NCI-H2107 treated with DMSO at 0.1 percent for 48 hours (cell line): ENCODE measurements around the gene DNAJC8.
A peak's percentile ranks its signal among the peaks of the same experiment; 100 is the strongest.

Experiments used
- DNase-seq: peaks from one replicate; lab custom pipeline; 2025; ENCODE audit not compliant: unreplicated experiment; lab: John Stamatoyannopoulos, UW

The DNAJC8 gene, protein sequence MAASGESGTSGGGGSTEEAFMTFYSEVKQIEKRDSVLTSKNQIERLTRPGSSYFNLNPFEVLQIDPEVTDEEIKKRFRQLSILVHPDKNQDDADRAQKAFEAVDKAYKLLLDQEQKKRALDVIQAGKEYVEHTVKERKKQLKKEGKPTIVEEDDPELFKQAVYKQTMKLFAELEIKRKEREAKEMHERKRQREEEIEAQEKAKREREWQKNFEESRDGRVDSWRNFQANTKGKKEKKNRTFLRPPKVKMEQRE

GRCh38 chr1:28232558-28233263, at the start of gene DNAJC8:
Gene DNAJC8 (minus strand): TSS chr1:28233029. CDS start chr1:28232998, 31 bp downstream.
- peak; percentile 74 for DNase-seq

- DNase-seq: no peak
These were observed 49.0 kb upstream of the DNAJC8 start for GRCh38 chr1:28281608-28282425.

DNA sequence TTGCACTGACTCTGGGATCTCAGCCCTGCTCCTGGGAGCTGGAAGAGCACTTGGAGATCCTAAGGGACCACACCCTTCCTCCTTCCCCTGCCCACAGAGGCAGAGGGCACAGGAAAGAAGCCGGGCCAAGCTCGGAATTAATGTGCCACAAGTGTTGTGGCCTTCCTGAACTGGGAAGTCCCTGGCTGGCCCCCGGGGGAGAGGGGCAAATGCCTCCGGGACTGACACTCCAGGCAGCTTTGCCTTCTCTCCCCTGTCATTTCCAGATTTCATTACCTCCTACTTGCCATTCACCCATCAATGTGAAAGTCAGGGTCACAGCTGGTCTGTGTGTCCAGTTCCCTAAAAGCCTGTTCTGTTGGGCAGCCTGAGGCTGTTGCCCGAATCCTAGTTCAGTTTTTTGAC, 48.1 kb upstream of the DNAJC8 start:
- no peak for DNase-seq

DNA sequence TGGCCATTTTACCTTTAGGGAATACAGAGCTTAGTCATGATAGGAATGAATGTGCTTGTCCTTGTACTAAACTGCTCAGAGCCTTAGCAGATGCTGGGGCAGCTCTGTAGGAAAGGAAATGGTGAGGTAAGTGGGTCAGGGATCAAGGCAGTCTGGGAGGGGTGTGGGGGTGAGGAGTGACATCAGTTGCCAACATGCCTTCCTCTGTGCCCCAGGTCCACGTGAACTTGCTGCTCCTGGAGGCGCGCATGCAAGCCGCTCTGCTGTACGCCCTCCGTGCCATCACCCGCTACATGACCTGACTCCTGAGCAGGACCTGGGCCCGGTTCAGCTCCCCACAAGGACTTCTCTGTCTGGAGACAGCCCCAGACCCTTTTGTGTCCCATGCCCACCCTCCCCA, 47.7 kb upstream of the DNAJC8 start:
- no peak for DNase-seq

DNA sequence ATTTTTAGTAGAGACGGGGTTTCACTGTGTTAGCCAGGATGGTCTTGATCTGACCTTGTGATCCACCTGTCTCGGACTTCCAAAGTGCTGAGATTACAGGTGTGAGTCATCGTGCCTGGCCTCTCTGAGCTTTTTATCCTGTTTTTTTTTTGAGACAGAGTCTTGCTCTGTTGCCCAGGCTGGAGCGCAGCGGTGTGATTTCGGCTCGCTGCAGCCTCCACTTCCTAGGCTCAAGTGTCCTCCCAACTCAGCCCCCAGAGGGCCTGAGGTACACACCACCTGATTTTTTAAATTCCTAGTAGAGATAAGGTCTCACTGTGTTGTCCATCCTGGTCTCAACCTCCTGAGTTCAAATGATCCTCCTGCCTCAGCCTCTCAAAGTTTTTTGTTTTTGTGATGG, 46.9 kb upstream of the DNAJC8 start:
- DNase-seq: no peak

GRCh38 chr1:28278763-28279162, 45.9 kb upstream of the DNAJC8 start:
- no peak for DNase-seq

DNA sequence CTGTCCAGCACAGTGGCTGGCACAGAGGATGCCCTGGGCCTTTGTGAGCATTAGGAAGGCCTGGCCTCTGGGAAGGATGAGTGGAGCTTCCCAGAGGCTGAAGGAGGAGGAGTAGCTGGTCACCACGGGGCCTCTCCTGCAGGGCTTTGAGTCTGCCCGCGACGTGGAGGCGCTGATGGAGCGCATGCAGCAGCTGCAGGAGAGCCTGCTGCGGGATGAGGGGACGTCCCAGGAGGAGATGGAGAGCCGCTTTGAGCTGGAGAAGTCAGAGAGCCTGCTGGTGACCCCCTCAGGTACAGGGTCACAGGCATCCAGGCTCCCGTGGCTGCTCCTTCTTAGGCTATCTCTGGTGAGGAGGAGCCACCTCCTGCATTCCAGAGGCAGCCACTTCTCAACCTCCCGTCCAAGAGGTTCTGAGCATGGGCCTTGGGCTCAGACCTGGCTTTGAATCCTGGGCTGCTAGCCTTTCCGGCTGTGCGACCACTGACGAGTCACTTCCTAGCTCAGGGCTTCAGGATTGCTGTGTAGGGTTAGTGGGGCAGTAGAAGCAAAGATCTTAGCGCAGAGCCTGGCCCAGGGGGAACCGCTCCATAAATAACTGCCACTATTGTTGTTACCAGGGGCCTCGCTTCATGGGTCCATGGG, 40.5 kb upstream of the DNAJC8 start:
- no peak for DNase-seq

DNA sequence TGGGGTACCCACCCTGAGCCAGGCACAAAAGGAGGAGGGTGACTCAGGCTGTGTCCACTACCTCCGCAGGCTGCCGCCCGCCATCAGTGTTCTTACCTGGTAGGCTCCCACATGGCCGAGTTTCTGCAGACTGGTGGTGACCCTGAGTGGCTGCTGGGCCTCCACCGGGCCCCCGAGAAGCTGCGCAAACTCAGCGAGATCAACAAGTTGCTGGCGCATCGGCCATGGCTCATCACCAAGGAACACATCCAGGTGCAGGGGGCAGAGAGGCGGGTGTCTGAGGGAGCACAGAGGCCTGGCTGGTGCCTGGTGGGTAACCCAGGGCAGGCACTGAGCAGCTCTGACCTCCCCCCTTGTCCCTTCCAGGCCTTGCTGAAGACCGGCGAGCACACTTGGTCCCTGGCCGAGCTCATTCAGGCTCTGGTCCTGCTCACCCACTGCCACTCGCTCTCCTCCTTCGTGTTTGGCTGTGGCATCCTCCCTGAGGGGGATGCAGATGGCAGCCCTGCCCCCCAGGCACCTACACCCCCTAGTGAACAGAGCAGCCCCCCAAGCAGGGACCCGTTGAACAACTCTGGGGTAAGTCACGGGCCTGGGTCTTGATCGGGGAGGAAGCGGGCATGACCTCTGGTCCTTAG, 39.5 kb upstream of the DNAJC8 start:
- no peak for DNase-seq

DNA sequence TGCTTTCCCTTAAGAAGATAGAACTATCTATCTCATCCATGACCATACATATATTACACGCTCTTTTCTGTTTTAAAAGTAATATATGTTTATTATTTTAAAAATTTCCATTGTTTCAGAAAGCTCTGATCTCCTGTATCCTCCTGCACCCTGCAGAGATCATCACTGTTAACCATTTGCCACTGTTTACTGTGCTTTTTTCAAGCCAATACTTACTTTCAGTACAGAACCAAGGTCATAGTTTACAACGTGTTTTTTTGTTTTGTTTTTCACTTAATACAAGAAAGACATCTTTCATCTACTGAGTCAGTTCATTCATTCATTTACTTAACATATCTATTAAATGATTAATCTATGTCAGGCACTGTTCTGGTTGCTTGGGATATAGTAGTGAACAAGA, 36.7 kb upstream of the DNAJC8 start:
- no peak for DNase-seq

DNA sequence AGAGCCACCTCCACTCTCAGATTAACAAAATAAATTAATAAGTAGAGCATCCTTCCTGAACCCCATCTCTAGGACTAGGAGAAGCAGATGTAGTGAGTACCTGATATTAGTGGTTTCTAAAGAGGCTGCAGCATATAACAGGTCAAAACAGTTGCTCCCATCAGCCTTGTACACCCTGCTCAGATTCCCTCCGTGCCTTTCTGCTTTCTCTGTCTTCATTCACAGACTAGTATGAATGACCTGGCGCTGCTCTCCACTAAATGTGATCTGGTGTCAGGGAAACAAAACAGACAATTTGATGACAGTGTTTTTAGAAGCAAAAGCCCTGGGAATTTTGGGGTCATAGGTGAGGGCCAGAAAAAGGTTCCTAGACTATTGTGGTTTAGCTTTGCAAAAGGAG, 34.8 kb upstream of the DNAJC8 start:
- no peak for DNase-seq

DNA sequence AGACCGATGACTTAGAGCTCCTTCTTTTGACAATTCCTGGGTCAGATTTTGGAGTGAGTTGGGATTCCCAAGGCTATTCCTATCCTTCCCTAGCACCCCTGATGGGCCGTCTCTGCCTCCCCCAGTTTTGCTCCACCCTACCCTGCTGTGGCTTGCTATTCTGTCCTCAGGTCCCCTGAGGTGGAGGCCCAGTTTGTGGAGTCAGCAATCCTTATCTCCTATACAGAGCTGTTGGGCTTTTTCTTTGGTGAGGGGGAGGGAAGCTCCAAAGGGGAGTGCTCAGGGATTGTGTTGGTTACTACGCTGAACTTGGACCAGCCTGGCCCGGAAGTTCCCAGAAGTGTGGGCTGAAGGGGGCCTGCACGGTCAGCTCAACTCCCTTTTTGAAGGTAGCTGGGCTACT, 34.1 kb upstream of the DNAJC8 start:
- no peak for DNase-seq

DNA sequence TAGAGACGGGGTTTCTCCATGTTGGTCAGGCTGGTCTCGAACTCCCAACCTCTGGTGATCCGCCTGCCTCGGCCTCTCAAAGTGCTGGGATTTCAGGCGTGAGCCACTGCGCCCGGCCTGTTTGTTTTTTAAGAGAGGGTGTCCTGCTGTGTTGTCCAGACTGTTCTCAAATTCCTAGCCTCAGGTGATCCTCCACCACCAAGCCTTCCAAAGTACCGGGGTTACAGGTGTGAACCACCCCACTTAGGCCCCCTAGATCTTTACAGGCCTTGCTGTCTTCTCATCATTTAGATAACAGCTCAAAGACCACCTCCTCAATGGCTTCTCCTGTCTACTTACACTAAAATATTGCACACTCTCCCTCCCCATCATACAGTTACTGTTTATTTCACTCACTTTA, 32.7 kb upstream of the DNAJC8 start:
- DNase-seq: no peak

DNA sequence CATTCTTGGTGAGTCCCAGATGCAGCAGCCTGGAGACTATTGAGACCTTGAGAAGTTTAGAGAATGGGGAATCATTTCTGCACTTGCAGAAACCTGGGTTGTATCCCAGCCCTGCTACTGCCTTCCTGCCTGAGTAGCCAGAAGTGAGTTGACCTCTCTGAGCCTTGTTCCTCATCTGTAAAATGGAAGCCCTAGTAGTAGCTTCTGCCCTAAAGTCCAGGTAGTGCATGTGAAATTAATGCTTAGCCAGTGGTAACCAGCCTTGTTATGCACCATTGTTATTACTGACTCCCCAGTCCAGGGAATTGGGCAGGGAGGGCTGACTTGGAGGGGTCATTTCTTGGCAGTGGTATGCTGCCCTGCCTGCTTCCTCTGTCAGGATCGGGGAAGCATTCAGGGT, 32.1 kb upstream of the DNAJC8 start:
- no peak for DNase-seq

DNA sequence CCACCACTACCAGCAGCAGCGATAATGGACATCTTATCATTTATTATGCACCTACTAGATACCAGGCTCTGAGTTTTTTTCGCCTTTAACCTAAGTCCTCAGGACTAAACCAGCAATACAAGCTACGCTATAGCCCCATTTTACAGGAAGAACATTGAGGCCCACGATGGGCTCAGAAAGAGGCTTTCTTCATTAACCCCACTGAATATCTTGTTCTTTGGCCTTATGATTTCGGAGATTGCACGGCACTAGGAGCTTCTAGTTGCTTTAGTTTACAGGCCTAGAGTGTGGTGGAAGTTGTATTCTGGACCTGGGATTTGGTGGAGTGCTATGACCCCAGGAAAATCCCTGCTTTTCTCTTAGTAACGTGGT, 28.0 kb upstream of the DNAJC8 start:
- DNase-seq: no peak

GRCh38 chr1:28259934-28260802, 27.3 kb upstream of the DNAJC8 start:
- DNase-seq: no peak

- DNase-seq: peak; percentile 96
These were observed 26.6 kb upstream of the DNAJC8 start, which contains the start of gene SESN2 for GRCh38 chr1:28259252-28259933. Gene SESN2 (plus strand): TSS chr1:28259518. CDS start chr1:28259848, 330 bp downstream.

- DNase-seq: no peak
These were observed 25.9 kb upstream of the DNAJC8 start for GRCh38 chr1:28258628-28259251.

- DNase-seq: no peak
These were observed 24.9 kb upstream of the DNAJC8 start for GRCh38 chr1:28257736-28258135.
